HG02970 (cell line): ENCODE results near the gene KCNN3.

ENCODE experiments used
- ATAC-seq: cut with Tn5 transposase; IDR thresholded peaks from one replicate; pipeline ENCODE4 v1.9.1; 2021; ENCODE audit warnings: mild to moderate bottlenecking, moderate library complexity, moderate number of reproducible peaks; ENCODE audit not compliant: unreplicated experiment, low FRiP score

Gene KCNN3

GRCh38 chr1:154881820-154882535, 11.9 kb upstream of the KCNN3 start:
- no peak for ATAC-seq

- ATAC-seq, result no peak
These were observed 10.6 kb upstream of the KCNN3 start for GRCh38 chr1:154880671-154881070.

- no peak for ATAC-seq
These were observed 8.9 kb upstream of the KCNN3 start for GRCh38 chr1:154879038-154879421.

GRCh38 chr1:154878371-154879037, 8.4 kb upstream of the KCNN3 start:
- no peak for ATAC-seq

- ATAC-seq, result no peak
These were observed 7.4 kb upstream of the KCNN3 start for GRCh38 chr1:154877370-154877974.

- no peak for ATAC-seq
These were observed 6.8 kb upstream of the KCNN3 start for GRCh38 chr1:154876842-154877369.

- no peak for ATAC-seq
These were observed 4.4 kb upstream of the KCNN3 start for GRCh38 chr1:154874465-154874864.

GRCh38 chr1:154873321-154873950, 3.4 kb upstream of the KCNN3 start:
- no peak for ATAC-seq

- no peak for ATAC-seq
These were observed 1.3 kb upstream of the KCNN3 start for GRCh38 chr1:154871374-154871773.

GRCh38 chr1:154870734-154871133, 653 bp upstream of the KCNN3 start:
- no peak for ATAC-seq

- ATAC-seq, result no peak
These were observed 548 bp downstream of the KCNN3 start for GRCh38 chr1:154869351-154870114.

GRCh38 chr1:154867841-154868605, 2.1 kb downstream of the KCNN3 start:
- no peak for ATAC-seq

GRCh38 chr1:154867064-154867825, 2.8 kb downstream of the KCNN3 start:
- no peak for ATAC-seq

GRCh38 chr1:154866257-154867063, 3.6 kb downstream of the KCNN3 start:
- no peak for ATAC-seq

- no peak for ATAC-seq
These were observed 4.4 kb downstream of the KCNN3 start for GRCh38 chr1:154865442-154866256.

GRCh38 chr1:154864189-154864975, 5.7 kb downstream of the KCNN3 start:
- no peak for ATAC-seq
